Liver (tissue), 3 donors: ENCODE results near the gene MZT2B.
"Not testable (repeated sequence)": the region's sequence is repeated elsewhere in the genome, so short reads cannot be mapped to it uniquely, and the experiment has no call there.

ENCODE experiments used
- GABPA ChIP-seq, 2 donors: IDR thresholded peaks in 1 of 2; conservative IDR thresholded peaks in 1 of 2; 2 replicates each; pipeline ENCODE4 v1.6.1; 2016; ENCODE audit warnings: antibody characterized with exemption in 2 of 2, mild to moderate bottlenecking in 1 of 2, moderate library complexity in 1 of 2
- JUND ChIP-seq, 2 donors: IDR thresholded peaks; 2 replicates each; pipeline ENCODE4 v1.6.1; 2016; ENCODE audit warnings: antibody characterized with exemption in 2 of 2
- RAD21 ChIP-seq, 2 donors: IDR thresholded peaks; 2 replicates each; pipeline ENCODE4 v1.6.1; 2016; ENCODE audit warnings: antibody characterized with exemption in 2 of 2, mild to moderate bottlenecking in 2 of 2
- REST ChIP-seq: IDR thresholded peaks from 2 replicates; pipeline ENCODE4 v1.6.1; 2016; ENCODE audit warnings: antibody characterized with exemption, mild to moderate bottlenecking
- SP1 ChIP-seq: IDR thresholded peaks from 2 replicates; pipeline ENCODE4 v1.6.1; 2018; ENCODE audit warnings: antibody characterized with exemption, mild to moderate bottlenecking
- TAF1 ChIP-seq: conservative IDR thresholded peaks from 2 replicates; pipeline ENCODE4 v1.6.1; 2016; ENCODE audit warnings: antibody characterized with exemption, mild to moderate bottlenecking
- TF ChIP-seq, protein P1 (sequence below): fragments of 150-350 bp; IDR thresholded peaks from 2 replicates; pipeline ENCODE4 v1.5.1; 2017; ENCODE audit warnings: improper control_type of control experiment, low read depth, low read length; ENCODE audit not compliant: missing input control
- donor health status: healthy.
- donor health status: healthy.

DNA sequence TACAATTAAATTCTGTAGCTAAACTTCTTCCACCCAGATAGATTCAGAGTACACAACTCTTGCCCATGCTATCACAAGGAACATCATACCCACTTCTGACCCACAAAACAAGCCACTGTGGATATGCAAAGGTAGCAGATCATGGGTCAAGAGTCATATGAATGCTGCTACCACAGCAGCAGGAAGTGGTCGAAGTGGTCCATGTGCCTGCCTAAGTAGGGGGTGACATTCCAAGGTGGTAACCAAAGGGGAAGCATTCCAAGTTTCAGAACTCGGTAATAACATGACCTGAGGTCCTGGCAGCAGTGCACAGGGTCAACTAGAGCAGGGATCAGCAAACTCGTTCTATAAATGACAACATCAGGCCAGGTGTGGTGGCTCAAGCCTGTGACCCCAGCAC is 10.4 kb downstream of the MZT2B start:
- TF ChIP-seq JUND (IDR thresholded peaks at IDR 0.05); RAD21 (IDR thresholded peaks at IDR 0.05); REST; GABPA (IDR thresholded peaks at IDR 0.05 in 1 of 2, conservative IDR thresholded peaks at IDR 0.05 in 1 of 2); TAF1; SP1: not testable (repeated sequence)
- TF ChIP-seq, protein P1, sequence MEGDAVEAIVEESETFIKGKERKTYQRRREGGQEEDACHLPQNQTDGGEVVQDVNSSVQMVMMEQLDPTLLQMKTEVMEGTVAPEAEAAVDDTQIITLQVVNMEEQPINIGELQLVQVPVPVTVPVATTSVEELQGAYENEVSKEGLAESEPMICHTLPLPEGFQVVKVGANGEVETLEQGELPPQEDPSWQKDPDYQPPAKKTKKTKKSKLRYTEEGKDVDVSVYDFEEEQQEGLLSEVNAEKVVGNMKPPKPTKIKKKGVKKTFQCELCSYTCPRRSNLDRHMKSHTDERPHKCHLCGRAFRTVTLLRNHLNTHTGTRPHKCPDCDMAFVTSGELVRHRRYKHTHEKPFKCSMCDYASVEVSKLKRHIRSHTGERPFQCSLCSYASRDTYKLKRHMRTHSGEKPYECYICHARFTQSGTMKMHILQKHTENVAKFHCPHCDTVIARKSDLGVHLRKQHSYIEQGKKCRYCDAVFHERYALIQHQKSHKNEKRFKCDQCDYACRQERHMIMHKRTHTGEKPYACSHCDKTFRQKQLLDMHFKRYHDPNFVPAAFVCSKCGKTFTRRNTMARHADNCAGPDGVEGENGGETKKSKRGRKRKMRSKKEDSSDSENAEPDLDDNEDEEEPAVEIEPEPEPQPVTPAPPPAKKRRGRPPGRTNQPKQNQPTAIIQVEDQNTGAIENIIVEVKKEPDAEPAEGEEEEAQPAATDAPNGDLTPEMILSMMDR: not testable (repeated sequence)
